Coronary artery (tissue), 2 donors: ENCODE measurements around the gene ZNF491.
"Not testable (repeated sequence)": the region's sequence is repeated elsewhere in the genome, so short reads cannot be mapped to it uniquely, and the experiment has no call there.

Experiments used
- DNase-seq: peaks from one replicate; pipeline ENCODE4 v3.0.0-alpha.2; 2017; ENCODE audit warnings: low spot score
- H3K27ac ChIP-seq, 2 donors: fragments of 200-600 bp; sonication (generic); one replicate each; pipeline ENCODE4 v1.5.1; 2016 to 2019
- H3K4me3 ChIP-seq: fragments of 200-600 bp; sonication (generic); 2 replicates; pipeline ENCODE4 v1.5.1; 2016; ENCODE audit warnings: mild to moderate bottlenecking, moderate library complexity
- CTCF ChIP-seq: fragments of 200-600 bp; sonication (generic); IDR thresholded peaks from one replicate; pipeline ENCODE4 v1.5.1; 2019; ENCODE audit warnings: antibody characterized with exemption

ZNF491 gene

GRCh38 chr19:11763611-11764010 is 34.7 kb upstream of the ZNF491 start:
- no peak overlapping the region for H3K27ac ChIP-seq
- DNase-seq = no peak
- TF ChIP-seq CTCF = no peak
- no peak overlapping the region for H3K4me3 ChIP-seq

- Histone ChIP-seq H3K27ac (peak within 1 kb of the TSS; percentile 96 to 98), H3K4me3 (peak within 1 kb of the TSS; percentile 98)
- peak; percentile 97 for DNase-seq
- no peak for TF ChIP-seq CTCF
These were observed 31.4 kb upstream of the ZNF491 start, which contains the start of gene ZNF441 for GRCh38 chr19:11766597-11767591. TSS of gene ZNF441 (plus strand) at chr19:11767000. CDS start at chr19:11767194, 194 bp downstream.

- no peak for DNase-seq
- Histone ChIP-seq H3K4me3 (peak overlapping the region; percentile 98), H3K27ac (peak overlapping the region; percentile 96 to 98)
- no peak for TF ChIP-seq CTCF
These were observed 30.6 kb upstream of the ZNF491 start for GRCh38 chr19:11767633-11768133.

- no peak for TF ChIP-seq CTCF
- H3K4me3 ChIP-seq = no peak overlapping the region
- no peak for DNase-seq
- H3K27ac ChIP-seq = no peak overlapping the region
These were observed 28.3 kb upstream of the ZNF491 start for GRCh38 chr19:11769995-11770394.

- not testable (repeated sequence) for DNase-seq, H3K4me3 ChIP-seq, H3K27ac ChIP-seq
These were observed 26.8 kb upstream of the ZNF491 start for GRCh38 chr19:11771520-11771919.

- not testable (repeated sequence) for DNase-seq, H3K4me3 ChIP-seq, H3K27ac ChIP-seq
These were observed 21.7 kb upstream of the ZNF491 start for GRCh38 chr19:11776669-11777068.

- no peak for TF ChIP-seq CTCF
- no peak overlapping the region for H3K27ac ChIP-seq
- no peak for DNase-seq
- H3K4me3 ChIP-seq = peak overlapping the region; percentile 1
These were observed 17.8 kb upstream of the ZNF491 start for GRCh38 chr19:11780431-11781020.
